Right atrium auricular region (tissue), 2 donors: ENCODE measurements around the gene CSRP2. TPM values are rescaled to one million over a fixed set of nuclear protein-coding genes. Genes with fewer than 3 reads are reported as not detected.

ENCODE experiments used
- DNase-seq: peaks from one replicate; pipeline ENCODE4 v3.0.0-alpha.2; 2019; ENCODE audit warnings: low spot score
- H3K27ac ChIP-seq, 2 donors: fragments of 200-600 bp; sonication (generic); 1 replicate in 1 of 2; 2 replicates in 1 of 2; pipeline ENCODE4 v1.5.1; 2016 to 2019
- H3K27me3 ChIP-seq, 2 donors: fragments of 200-600 bp; sonication (generic); one replicate each; pipeline versions ENCODE4 v1.5.1 to v1.6.0; 2017 to 2019
- H3K36me3 ChIP-seq: fragments of 200-600 bp; sonication (generic); one replicate; pipeline ENCODE4 v1.5.1; 2016
- H3K4me1 ChIP-seq, 2 donors: fragments of 200-600 bp; sonication (generic); one replicate each; pipeline versions ENCODE4 v1.5.1 to v1.6.0; 2017 to 2019
- H3K4me3 ChIP-seq, 2 donors: fragments of 200-600 bp; sonication (generic); 1 replicate in 1 of 2; 2 replicates in 1 of 2; pipeline ENCODE4 v1.5.1; 2017 to 2019; ENCODE audit warnings: mild to moderate bottlenecking in 1 of 2, moderate library complexity in 1 of 2
- H3K9me3 ChIP-seq, 2 donors: fragments of 200-600 bp; sonication (generic); one replicate each; pipeline ENCODE4 v1.5.1; 2019
- total RNA-seq, 2 donors: library from RNA; depleted of rRNA; stranded (reverse); fragments of >200 nt; gene quantifications; one replicate each; pipeline ENCODE4 v1.1.0, GENCODE V29; 2016
- TF ChIP-seq, protein P1 (sequence below), 2 donors: fragments of 200-600 bp; sonication (generic); IDR thresholded peaks; one replicate each; pipeline ENCODE4 v1.5.1; 2019; ENCODE audit warnings: antibody characterized with exemption in 2 of 2

CSRP2 gene
- total RNA-seq, 2 donors from 2014 or later, result 6.4 to 11.6 TPM

DNA sequence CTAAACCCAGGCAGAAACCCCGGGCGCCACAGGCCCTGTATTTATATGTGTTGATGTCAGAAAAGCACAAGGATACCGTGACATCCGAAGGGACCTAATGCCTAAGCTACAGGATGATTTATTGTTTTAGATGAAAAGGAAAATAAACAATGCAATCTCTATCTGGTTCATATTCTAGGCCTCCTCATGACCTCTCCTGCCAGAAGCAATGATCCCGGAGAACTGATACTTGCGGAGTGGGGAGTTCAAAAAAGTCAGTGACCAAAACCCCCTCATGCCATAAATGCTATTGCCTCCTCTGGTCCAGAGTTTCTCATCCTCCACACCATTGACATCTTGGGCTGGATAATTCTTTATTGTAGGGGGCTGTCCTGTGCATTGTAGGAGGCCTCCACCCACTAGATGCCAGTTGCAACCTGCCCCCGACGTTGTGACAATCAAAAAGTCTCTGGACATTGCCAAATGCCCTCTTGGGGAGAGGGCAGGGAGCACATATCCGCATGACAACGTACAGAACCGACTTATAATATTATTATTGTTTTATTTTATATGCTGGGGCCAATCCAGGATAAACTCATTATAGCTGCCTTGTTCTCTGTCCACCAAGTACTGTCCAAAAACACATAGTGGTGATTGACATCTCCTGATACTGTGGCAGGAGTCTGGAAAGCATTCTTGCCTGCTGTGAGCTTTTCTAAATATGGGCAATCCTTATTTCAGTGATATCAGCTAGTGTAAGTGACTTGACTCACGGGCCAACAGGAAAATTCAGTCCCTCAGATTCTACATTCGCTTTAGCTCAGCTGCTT is 1.1 kb upstream of the CSRP2 start:
- Histone ChIP-seq H3K4me3 (peak overlapping the region; percentile 53 to 72), H3K9me3 (peaks cover 0 to 8% of the 10 kb centered on the region in 2 donors), H3K36me3 (no peaks in the 10 kb centered on the region), H3K27ac (peak overlapping the region; percentile 75 to 85), H3K4me1 (peaks cover 0 to 17% of the 10 kb centered on the region in 2 donors), H3K27me3 (no peaks in the 10 kb centered on the region)
- no peak for DNase-seq
- TF ChIP-seq, protein P1, sequence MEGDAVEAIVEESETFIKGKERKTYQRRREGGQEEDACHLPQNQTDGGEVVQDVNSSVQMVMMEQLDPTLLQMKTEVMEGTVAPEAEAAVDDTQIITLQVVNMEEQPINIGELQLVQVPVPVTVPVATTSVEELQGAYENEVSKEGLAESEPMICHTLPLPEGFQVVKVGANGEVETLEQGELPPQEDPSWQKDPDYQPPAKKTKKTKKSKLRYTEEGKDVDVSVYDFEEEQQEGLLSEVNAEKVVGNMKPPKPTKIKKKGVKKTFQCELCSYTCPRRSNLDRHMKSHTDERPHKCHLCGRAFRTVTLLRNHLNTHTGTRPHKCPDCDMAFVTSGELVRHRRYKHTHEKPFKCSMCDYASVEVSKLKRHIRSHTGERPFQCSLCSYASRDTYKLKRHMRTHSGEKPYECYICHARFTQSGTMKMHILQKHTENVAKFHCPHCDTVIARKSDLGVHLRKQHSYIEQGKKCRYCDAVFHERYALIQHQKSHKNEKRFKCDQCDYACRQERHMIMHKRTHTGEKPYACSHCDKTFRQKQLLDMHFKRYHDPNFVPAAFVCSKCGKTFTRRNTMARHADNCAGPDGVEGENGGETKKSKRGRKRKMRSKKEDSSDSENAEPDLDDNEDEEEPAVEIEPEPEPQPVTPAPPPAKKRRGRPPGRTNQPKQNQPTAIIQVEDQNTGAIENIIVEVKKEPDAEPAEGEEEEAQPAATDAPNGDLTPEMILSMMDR (IDR thresholded peaks at IDR 0.05), result peak in 1 of 2 donors; percentile 7

DNA sequence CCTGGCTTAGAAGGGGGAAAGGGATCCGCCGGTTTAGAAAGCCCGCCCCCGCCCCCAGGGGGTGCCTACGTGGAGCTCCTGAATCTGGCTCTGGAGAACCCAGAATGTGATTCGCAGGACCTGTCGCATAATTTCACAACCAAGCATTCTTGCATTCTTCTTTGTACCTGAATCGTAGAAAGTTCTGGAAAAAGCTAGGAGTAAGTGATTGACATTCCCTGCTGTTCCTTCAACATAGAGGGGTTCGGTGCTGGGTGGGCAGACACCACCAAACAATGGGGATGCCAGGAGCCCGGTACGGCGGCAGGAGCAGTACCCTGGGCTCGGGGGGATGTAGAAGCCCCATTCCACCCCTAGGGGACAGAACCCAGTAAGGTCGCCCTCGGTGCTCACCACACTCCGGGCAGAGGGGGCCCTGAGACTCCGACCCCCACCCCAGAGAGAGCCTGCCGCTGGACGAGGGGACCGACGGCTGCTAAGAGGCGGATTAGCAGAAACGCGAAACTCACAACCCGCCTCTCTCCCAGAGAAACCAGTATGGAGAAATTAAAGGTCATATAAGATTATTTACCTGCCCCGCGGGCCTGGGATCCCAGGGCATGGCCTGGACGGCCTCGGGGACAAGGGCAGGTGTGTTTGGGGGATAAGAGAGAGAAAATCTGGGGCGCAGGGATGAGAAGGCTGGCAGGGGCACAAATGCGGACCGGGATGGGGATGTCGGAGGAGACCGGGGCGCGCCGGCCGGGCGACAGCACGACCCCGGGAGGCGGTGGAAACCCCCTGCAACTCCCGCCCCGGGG is 520 bp downstream of the CSRP2 start:
- Histone ChIP-seq H3K4me1 (peaks cover 0 to 17% of the 10 kb centered on the region in 2 donors), H3K4me3 (peak overlapping the region; percentile 53 to 72), H3K9me3 (peaks cover 0 to under 1% of the 10 kb centered on the region in 2 donors), H3K36me3 (no peaks in the 10 kb centered on the region), H3K27ac (peak overlapping the region; percentile 75 to 85), H3K27me3 (no peaks in the 10 kb centered on the region)
- no peak for DNase-seq
- TF ChIP-seq, protein P1 (IDR thresholded peaks at IDR 0.05), result no peak

DNA sequence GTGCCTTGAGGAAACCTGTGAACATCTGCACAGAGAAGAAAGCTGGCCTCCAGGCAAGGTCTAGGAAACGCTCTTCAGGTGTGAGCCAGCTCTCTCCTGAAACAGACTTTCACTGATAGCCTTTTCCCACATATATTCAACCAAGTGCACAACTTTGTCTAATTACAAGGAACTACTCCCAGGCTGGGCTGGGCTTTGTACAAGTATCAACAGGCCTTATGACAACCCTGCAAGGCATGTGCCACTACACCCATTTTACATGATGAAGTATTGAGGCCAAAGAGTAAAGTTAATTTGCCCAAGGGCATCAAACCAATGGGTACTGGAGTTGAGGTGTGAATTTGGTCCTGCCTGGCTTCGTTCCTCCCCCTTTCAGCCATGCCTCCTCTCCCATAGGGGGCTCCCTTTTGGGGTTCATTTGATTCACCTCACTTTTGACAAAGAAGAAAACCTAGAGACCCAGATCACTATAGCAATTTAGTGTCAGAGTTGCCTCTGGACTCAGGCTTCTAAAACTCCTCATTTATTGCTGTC is 2.1 kb downstream of the CSRP2 start:
- H3K4me3 ChIP-seq, result no peak overlapping the region
- peaks cover 0 to 17% of the 10 kb centered on the region in 2 donors for H3K4me1 ChIP-seq
- no peaks in the 10 kb centered on the region for H3K27me3 ChIP-seq
- TF ChIP-seq, protein P1 (IDR thresholded peaks at IDR 0.05), result no peak
- no peaks in the 10 kb centered on the region for H3K36me3 ChIP-seq
- no peaks in the 10 kb centered on the region for H3K9me3 ChIP-seq
- H3K27ac ChIP-seq, result no peak overlapping the region
- no peak for DNase-seq

DNA sequence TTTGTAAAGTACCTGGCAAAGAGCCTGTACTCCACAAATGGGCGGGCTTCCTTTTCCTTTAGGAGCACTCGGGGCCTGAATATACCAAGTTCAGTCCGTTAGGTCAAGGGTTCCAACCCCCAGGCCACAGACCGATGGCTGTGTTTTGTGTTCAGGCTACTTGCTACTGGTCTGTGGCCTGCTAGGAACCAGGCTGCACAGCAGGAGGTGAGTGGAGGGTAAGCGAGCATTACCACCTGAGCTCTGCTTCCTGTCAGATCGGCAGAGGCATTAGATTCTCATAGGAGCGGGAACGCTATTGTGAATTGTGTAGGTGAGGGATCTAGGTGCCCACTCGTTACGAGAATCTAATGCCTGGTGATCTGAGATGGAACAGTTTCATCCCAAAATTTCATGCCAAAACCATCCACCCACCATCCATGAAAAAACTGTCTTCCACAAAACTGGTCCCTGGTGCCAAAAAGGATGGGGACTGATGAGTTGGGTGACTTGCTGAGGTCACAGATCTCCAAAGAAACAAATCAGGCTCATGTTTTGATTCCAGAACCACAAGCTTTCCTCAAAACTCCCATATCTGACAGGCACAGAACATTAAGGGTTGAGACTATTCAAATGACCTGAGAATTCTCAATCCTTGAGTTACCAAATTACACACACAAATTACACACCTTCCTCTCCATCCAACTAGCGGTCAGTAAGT is 4.2 kb downstream of the CSRP2 start:
- Histone ChIP-seq H3K36me3 (no peaks in the 10 kb centered on the region), H3K4me1 (peaks cover 0 to 11% of the 10 kb centered on the region in 2 donors), H3K27ac (no peak overlapping the region), H3K27me3 (no peaks in the 10 kb centered on the region), H3K9me3 (no peaks in the 10 kb centered on the region), H3K4me3 (no peak overlapping the region)
- TF ChIP-seq, protein P1 (IDR thresholded peaks at IDR 0.05), result no peak
- no peak for DNase-seq

DNA sequence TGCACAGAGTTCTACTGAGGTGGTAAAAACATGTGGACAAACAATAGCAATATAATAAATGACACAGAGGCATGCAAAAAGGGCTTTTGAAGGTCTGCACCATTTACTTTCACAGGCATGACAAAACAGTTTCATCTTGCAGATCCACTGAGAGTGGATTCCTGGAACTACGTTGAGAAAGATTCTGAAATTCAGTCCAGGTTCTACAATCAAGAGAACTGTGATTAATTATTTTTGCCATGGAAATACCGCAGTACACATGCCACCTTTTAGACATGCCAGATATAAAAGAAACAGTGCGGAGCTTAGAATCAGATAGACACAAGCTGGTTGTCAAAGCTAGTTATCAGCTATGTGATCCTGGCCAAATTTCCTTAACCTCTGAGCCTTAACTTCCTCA is 4.8 kb downstream of the CSRP2 start:
- H3K27me3 ChIP-seq, result no peaks in the 10 kb centered on the region
- no peaks in the 10 kb centered on the region for H3K9me3 ChIP-seq
- TF ChIP-seq, protein P1 (IDR thresholded peaks at IDR 0.05), result no peak
- H3K36me3 ChIP-seq, result no peaks in the 10 kb centered on the region
- no peak for DNase-seq
- H3K27ac ChIP-seq, result no peak overlapping the region
- H3K4me1 ChIP-seq, result peaks cover 0 to 9% of the 10 kb centered on the region in 2 donors
- no peak overlapping the region for H3K4me3 ChIP-seq
